Fibroblast of skin of back (primary cell): ENCODE measurements around the gene APC2.
"Not testable (repeated sequence)": the region's sequence is repeated elsewhere in the genome, so short reads cannot be mapped to it uniquely, and the experiment has no call there.

Source experiments
- DNase-seq: peaks from one replicate; pipeline ENCODE4 v3.0.0-alpha.2; 2013

Gene APC2

DNA sequence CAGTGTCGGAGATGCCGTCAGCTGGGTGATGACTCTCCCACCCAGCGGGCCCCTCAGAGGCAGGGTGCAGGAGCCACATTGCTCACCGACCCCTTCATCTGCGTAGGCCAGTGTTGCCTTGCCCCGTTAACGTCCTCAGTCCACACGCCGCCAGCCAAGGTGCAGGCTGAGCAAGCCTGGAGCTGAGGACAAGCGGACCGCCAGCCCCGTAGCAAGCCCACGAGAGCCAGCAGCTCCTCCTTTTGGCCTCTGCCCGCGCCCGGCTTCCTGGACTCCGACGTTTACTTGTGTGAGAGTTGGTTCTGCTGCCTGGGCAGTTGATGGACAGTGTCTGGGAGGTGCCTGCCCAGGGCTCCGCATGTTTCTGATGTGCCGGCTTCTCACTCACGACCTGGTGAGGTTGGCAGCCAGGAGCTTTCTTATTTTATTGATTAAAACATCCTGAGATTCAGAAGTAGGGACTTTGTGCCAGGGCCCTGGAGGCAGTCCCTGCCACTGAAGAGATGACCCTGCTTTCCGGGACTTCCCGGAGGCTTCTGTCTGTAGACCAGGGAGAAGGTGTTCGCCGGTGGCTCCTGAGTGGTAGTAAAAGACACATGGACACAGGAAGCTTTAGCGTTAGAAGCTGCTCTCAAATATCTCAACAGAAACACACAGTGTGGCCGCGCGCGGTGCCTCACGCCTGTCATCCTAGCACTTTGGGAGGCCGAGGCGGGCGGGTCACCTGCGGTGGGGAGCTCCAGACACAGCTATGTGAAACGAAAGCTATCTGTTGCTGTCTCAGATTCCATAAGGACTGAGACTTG is 36.7 kb upstream of the APC2 start:
- no peak for DNase-seq

DNA sequence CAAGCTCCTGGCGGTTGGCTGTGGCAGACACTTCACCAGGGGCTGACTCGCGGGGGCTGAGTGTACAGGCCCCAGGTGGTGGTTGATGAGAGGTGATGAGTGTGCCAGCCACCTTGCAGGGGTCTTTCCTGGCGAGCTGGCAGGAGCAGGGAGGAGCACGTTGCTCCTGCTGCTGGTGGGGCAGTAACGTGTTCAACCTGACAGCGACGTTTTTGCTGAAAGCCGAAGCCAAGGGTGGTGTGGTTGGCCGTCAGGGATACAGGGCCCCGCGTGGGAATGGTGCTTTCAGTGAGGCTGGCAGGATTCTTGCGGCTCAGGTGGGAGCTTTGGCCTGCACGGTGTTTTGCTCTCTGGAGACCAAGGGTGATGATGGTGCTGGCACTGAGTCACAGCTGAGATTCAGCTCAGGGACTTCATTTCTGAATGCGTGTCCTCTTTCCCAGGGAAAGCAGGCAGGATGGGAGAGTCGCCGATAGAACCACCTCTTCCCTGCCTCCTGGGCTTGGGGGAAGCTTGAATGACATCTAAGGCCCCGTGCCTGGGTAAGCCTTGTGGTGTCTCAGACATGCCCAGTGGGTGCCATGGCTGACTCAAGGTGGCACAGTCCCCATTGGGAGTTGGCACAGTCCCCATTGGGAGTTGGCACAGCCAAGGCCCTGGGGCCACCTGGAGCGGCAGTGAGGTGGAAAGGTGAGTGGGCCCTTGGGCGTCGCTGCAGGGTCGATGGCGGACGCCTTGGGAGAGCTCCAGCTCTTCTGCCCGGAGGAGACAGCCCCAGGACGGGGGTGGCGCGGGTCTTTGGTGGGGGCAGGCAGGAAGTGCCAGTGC is 33.7 kb upstream of the APC2 start:
- DNase-seq: peak; percentile 32

DNA sequence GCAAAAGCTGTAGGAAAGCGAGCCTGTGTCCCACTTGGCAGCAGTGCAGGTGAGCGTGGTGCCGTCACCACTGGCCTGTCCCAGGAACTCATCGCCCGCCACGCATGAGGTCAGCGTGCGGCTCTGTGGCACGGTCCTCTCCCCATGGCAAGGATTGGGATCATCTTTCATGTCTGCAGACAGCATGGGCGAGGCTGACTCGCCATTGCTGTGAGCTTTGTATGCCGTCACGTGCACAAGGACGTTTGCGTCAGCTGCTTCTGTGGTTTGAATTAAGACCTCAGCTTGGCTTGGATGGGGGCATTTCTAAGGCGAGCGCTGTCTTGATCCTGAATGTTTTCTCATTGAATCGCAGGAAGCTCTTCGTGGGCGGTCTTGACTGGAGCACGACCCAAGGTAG is 32.8 kb upstream of the APC2 start:
- DNase-seq: no peak

DNA sequence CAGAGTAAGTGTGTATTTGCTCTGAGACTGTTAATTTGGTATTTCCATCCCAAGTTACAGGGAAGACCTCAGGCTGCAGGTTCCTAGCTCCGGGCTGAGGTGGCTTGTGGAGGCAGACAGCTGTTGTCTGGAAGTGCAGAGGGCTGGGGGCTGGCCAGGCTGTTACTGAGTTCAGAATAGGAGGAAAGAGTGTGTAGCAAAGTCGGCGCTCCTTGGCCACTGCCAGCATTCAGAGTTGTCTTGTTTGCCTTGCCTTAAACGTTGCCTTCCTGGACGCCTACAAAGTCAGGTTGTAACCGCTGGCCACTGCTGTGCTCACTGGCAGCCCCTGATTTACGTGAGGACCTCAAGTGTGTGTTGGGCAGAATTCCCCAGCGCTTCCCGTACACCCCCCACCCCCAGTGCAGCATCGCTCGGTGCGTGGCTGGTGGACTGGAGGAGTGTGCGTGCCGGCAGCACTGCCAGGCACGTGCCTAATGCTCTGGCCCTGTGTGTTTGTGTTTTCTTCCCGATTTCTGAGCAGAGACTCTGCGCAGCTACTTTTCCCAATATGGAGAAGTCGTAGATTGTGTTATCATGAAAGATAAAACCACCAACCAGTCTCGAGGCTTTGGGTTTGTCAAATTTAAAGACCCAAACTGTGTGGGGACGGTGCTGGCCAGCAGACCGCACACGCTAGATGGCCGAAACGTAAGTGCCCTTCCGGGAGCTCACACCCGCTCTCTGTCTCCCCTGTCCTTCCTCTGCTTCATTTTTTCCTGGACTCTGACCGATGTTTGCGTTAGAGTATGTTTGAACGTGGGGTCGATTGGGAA is 32.0 kb upstream of the APC2 start:
- no peak for DNase-seq

DNA sequence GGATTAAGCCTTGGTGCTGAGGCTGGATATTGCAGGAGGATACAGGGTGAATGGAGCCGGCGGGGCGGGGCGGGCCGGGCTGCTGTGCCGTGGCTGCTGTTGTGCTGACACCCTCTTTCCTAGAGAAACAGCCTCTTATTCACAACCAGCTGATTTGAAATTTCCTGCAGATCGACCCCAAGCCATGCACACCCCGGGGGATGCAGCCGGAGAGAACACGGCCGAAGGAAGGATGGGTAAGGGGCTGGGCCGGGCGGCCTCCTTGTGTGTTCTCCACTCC is 31.5 kb upstream of the APC2 start:
- no peak for DNase-seq

DNA sequence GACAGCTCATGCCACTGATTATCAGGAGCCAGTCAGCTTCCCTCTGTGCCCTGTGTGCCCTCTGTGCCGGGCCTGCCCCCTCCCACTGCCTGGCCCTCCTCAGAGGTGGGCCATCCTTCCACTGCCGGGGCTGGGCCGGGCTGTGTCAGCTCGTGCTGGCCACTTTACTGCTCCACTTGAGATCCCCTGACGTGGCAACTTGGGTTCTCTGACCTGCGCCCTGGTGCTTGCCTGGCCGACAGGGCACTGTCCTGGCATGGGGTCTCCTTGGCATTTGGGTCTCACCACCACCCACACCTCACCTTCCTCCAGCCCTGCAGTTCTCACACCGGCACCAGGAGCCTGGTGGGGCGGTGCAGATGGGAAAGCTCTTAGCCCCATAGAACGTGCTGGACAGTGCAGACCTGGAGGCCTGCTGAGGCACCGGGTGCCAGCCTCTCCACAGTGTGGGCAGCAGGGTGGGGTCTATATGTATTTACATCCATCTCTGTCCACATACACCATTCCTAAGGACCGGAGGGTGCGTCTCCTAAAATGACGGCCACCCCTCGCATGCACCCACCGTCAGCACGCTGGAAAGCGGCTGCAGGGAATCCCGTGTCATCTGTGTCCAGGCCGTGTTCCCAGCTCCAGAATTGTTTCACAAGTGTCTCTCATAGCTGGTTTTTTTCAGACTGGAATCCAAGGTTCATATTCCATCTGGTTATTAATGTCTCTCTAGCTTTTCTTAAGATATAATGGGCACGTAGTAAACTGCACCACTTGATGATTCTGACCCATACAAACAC is 30.8 kb upstream of the APC2 start:
- DNase-seq: no peak

DNA sequence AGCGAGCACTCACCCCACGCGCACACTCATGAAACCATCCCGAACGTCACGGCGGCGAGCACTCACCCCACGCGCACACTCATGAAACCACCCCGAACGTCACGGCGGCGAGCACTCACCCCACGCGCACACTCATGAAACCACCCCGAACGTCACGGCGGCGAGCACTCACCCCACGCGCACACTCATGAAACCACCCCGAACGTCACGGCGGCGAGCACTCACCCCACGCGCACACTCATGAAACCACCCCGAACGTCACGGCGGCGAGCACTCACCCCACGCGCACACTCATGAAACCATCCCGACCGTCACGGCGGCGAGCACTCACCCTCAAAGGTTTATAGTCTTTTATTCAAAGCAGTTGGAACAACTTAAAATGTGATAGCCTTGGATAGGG is 29.8 kb upstream of the APC2 start:
- not testable (repeated sequence) for DNase-seq

DNA sequence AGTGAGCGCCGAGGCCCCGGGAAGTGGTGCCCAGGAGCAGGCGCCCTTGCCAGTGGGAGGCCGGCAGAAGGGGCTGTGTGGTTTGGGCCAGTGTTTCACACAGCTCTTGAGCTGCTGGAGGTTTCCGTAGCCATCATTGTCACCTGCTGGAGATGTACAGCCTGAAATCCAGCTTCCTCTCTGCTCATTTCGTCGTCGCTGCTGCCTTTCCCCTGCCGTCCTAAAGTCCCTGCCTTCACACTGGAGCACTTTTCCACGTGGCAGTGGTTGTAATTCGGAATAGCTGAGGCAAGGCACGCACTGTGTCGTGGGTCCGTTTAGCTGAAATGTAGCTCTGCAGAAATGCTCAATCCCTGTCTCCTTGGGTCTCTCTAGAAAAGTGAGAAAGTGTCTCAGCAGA is 29.3 kb upstream of the APC2 start:
- DNase-seq: no peak

DNA sequence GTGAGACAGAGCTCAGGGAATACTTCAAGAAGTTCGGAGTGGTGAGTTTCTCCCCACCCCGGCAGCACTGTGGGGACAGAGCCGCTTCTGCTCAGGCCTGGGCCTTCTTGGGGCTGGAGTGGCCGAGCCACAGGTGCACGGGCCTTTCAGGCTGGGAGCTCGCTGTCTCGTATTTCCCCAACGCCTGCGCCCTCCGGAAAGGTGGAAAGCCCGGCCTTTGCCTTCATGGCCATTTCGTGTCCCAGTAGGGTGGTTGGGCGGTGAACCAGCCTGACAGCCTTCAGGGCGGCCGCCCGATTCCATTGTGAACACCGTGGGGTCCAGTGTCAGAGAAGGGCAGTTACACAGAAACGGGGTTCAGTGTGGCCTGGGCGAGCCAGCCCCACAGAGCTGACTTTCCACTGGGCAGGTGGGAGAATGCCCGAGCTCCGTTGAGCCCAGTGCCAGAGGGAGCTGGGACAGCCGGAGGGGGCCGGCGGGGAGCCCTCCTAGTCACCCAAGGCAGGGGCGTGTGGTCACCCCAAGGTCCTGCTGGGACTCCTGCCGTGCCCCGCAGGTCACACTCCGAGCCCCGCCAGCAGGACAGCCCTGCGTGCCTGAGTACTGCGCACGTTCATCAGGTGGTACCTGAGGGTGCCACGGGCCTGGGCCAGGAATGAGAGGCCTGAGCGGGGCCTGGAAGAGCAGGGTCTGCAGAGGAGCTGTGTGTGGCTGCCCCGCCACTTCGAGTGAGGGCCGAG is 28.5 kb upstream of the APC2 start:
- DNase-seq: no peak

DNA sequence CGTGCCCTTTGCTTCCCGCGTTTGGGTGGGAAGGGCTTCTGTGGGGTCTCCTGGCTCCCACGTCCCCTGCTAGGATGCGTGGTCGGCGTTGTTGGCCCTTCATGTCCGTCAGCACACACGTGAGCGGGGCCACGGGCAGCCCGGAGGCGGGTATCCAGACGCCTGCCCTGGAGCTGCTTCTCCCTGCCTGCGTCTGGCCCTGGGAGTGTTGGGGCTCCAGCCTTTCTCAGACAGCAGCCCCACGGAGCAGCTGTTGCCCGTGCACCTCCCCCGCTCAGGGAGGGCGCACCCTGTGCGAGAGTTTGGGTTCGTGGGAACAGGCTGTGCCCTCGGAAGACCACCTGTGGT is 28.0 kb upstream of the APC2 start:
- no peak for DNase-seq

DNA sequence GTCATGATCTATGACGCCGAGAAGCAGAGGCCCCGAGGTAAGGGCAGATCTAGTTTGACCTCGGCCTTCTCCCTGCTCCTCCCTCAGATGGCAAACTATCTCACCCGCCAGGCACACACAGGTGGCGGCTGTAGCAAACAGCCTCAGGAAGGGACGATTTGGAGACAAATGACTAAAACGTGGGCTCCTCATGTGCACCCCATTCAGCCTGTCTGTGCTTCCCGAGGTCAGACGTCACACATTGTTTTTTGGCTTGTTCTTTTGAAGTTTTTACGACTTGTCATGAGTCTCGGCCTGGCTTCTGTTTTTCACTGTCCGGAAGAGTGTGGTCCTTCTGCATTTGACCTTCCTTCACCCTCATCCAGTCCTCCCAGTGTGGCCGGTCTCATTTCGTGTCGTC is 27.6 kb upstream of the APC2 start:
- no peak for DNase-seq

DNA sequence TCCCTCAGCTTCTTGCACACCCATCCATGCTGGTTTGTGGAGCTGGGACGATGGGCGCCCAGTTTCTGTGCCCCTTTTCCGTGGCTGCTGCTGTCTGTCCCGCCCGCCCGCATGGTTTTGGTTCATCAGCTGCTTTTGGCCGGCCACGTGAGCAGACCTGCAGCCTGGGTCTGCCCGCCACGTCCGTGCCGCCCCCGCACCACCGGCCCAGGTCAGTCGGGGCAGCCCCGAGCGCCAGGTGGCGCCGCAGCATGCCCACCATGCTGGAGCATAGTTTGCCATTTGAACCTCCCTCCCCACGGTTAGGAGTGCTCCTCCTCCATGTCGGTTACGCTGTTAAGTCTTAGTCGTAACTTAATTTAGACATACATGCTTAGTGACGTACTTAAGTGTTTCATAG is 27.0 kb upstream of the APC2 start:
- no peak for DNase-seq

DNA sequence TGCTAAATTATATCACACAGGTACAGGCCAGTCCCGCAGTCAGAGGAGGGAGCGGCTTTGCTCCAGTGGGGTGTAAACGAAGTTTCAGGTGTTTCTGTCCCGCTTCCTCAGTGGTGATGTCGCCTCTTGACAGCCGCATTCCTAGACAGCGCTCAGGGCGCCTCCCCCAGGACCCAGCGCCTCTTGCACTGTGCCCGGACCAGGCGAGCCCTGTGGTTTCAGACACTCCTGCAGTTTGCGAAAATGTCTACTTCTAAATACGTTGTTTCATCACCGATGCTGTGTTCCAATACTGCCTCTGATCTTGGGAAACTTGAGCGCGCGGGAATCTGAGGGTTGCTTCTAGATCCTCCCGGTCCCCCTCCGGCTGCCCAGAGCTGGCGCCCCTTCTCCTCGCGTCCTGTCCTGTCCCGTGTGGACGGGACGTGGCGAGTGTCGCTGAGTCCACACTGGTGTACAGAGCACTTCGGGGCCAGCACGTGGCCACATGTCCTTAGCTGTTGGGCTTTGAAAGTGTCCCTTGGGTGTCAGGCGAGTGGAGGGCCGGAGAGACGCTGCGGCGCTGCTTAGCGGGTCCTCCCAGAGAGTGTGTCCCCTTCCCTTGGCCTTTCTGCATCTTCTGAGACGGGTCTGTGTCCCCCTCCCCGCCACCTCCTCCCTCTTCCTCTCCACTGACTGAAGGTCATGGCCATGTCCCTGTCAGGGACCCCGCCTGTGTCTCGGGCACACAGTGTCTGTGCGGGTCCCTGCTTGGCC is 26.3 kb upstream of the APC2 start:
- DNase-seq: no peak

DNA sequence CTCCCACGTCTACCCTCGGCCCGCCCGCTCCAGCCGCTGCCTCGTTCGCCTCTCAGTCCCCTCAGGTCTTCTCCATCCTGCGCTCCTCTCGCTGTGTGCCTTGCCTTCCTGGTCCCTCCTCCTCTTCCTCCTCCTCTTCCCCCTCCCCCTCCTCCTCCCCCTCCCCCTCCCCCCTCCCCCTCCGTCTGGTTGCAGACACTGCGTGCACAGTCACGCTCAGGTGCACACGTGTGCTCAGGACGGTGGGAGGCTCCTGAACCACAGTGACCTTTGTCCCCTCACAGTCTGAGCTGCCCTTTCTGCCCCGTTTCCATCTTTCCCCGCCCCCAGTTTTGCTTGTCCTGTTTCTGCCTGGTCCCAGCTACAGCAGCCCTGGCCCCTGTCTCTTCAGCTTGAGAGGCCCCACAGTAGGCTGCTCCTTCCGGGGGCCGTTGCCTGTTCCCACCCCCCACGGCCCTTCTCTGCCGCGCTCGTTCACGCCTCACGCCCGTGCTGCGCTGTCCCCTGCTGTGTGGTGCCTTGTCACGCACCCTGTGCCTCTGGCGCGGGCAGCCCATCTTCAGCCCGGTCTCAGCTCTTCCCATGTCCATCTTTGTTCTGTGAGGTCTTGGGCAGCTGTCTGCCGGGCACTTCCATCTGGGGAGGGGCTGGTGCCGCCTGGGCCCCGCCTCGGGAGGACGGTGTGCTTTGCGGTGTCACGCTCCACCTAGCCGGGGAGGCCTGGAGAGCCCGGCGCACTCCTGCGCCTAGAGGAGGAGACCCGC is 25.5 kb upstream of the APC2 start:
- DNase-seq: no peak

DNA sequence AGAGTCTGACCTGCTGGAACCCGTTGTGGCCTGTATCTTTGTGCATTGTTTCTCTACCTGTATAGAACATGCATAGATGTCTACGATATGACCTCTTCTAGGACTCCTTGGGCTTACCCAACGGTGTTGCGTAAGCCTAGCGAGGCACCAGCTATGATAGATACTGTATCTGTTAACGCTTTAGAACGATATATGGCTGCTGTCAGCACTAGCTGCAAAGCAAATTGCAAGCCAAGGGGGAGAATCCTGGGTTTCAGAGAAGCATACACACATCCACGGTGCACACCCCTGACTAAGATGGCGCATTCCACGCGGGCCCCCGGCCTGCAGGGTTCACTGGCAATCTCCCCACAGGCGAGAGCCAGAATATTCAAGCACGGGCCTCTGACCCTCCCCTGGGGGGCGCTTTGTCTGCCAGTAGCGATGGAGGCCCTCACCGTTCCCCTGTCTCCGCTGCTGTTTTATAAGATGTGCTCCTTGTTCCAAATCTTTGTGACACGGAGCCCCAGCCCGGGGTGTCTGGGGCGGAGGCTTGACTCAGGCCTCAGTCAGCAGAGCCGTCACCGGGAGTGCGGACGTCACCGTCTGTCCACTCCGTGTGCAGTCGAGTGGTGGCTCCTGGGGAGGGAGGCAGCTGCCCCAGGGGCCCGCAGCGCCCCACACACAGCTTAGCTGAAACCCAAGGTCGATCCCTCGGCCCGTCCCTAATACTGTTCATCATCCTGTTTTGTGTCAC is 24.7 kb upstream of the APC2 start:
- no peak for DNase-seq

DNA sequence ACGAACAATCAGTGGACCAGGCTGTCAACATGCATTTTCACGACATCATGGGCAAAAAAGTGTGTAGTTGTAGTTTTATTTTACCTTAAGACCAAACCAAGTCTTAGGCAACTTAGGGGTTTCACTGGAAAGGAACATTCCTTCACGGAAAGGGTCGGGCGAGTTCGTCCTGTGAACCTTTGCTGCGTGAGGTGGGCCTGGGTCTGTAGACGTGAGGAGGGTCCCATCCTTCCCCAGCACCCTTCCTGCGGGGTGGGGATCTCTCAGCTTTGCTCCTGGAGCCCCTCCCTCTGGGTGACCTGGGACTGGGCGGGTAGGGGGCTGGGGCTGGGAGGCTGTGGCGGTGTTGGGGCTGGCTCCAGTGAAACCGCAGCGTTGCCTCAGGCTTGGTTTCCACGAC is 24.0 kb upstream of the APC2 start:
- no peak for DNase-seq

DNA sequence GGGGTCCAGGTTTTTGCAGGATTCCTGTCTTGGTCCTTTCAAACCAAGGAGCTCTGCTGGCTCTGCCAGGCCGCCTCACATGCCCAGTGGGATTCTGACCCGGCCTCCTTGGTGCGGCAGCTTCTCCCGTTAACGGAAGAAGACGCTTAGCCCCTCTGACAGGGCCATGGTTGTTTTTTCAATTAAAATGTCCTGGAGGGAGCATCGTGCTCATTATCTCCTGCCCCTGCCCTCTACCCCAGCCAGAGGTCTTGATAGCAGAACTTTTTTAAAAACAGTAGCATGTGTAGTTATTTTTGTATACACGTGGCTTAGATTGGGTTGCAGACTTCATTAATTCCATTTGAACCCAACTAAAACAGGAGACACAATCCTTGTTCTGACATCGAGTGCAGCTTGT is 23.2 kb upstream of the APC2 start:
- no peak for DNase-seq

DNA sequence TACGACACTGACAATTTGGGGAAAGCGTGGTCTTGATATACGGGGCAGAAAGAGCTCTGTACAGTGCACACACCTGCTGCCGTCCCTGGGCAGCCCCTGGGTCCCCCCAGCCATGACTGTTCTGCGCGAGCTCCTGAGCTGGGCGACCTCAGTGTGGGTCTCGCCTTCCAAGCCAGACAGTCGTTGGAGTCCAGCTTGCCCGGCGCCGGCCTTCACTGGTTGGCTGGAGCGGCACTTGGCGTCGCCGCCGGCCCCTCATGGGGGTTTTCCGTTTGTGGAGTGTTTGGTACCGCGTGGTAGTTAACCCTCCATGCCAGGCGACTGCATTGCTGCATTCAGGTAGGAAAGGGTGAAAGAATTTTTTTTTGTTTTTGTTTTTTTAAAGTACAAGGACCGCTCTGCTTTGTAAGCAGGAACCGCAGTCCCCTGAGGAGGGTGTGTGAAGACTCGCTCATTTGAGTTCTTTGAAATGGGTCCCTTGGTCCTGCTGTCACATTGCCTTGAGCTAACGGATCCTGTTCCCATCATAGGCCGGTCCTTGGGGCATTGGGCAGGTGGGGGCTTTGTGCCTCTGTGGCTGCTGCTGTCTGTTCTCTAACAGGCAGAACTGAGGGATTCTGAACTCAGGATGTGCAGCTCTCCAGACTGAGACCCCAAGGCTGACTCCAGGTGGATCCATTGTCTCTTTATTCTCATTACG is 22.6 kb upstream of the APC2 start:
- no peak for DNase-seq

DNA sequence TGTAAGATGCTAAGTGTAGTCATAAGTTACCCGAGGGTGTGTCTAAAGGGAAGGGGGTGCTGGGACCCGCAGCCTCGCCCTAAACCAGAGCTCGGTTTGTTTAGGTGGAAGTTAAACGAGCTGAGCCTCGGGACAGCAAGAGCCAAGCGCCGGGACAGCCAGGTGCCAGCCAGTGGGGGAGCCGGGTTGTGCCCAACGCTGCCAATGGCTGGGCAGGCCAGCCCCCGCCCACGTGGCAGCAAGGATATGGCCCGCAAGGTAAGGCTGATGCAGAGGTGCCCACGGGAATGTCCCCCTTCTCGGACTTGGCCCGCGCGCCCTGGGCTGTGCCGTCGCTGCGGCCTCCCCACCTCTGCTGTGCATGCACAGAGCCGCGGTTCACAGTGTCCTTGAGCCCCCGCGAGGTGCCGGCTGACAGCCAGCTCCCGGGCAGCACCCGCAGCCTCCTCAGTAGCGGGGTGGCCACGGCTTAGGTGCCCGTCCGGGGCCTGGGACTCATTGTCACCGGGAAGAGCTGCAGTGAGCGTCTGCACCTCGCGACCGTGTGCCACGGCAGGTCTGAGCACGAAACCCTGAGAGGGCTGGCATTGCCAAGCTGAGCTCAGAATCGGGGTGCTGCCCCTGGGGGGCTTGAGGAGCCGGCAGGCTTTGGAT is 21.1 kb upstream of the APC2 start:
- DNase-seq: no peak
